ENCODE results near the gene PSMD13.

PSMD13 gene

DNA sequence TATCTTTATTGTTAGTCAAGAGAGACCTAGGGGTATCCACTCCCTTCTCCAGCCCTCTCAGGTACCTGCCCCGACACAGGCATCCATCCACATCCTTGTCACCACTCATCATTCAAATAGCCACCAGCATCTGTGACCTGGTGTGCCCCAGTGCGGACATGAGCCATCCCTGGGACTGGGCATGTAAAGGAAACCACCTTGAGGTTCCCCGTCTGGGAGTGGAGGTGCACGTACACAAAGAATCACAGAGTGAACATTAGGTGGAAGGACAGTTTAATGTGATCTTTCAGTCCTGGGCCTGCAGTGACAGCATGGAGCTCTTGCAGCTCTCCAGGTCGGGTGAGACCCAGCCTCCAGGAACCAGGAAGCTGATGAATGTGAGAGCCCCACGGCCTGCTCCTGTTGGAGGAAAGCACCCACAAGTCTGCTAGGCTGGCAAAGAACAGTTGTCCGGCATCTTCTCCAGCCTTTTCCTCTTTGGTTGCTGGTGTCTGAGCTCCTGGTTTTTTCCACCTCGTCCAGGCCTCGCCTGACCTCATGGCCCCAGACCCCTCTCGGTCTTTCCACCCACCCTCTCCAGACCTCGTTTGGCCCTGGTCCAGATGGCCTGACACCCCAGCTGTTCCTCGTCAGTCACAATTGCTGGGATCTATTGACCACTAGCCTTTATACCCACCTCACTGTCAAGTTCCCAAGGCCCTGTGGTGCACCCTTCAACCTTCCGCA is 16.5 kb downstream of the PSMD13 start:
- DNase-seq (ENCODE audit: low read depth): no peak
- TF ChIP-seq, protein P1, sequence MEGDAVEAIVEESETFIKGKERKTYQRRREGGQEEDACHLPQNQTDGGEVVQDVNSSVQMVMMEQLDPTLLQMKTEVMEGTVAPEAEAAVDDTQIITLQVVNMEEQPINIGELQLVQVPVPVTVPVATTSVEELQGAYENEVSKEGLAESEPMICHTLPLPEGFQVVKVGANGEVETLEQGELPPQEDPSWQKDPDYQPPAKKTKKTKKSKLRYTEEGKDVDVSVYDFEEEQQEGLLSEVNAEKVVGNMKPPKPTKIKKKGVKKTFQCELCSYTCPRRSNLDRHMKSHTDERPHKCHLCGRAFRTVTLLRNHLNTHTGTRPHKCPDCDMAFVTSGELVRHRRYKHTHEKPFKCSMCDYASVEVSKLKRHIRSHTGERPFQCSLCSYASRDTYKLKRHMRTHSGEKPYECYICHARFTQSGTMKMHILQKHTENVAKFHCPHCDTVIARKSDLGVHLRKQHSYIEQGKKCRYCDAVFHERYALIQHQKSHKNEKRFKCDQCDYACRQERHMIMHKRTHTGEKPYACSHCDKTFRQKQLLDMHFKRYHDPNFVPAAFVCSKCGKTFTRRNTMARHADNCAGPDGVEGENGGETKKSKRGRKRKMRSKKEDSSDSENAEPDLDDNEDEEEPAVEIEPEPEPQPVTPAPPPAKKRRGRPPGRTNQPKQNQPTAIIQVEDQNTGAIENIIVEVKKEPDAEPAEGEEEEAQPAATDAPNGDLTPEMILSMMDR (IDR thresholded peaks at IDR 0.05; ENCODE audit: control insufficient read depth, extremely low read depth, insufficient read depth): no peak
- no peak overlapping the region for H3K4me3 ChIP-seq (ENCODE audit: low read depth, low read length)

DNA sequence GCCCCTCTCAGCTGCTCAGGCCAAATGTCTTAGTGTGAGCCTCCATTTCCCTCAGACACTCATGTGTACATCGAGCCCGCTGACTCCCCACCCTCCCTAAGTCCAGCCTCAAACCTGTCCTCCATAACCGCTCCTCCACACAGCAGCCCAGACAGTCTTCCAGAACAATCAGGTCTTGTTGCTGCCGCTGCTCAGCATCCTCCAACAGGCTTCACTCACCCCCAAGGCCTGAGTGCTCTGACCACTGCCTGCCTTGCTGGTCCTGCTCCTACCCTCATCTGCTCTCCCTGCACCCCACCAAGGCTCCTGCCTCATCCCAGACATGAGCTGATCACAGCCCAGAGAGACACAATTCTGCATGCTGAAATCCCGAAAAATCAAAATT is 17.1 kb downstream of the PSMD13 start:
- TF ChIP-seq, protein P1 (IDR thresholded peaks at IDR 0.05; ENCODE audit: control insufficient read depth, extremely low read depth, insufficient read depth): no peak

DNA sequence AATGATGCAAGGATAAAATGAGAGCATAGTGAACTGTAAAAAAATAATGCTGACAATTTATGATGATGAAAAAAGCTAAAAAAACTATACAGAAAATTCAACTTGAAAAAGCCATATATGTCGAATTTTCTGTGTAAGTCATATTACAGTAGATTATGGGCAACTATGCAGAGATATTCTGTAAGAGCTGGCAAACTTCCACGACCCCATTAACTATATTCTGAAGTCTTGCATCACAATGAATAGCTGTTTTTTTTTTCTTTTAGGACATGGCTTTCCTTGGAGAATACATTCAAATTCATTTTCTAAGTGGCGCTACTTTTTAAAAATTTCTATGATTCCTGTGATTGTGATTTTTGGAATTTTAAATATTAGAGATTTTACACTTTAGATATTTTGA is 18.4 kb downstream of the PSMD13 start:
- no peak for DNase-seq (ENCODE audit: low read depth)
- no peak overlapping the region for H3K4me3 ChIP-seq (ENCODE audit: low read depth, low read length)
- TF ChIP-seq, protein P1 (IDR thresholded peaks at IDR 0.05; ENCODE audit: control insufficient read depth, extremely low read depth, insufficient read depth): no peak

More for the DNA sequence above, 17.1 kb downstream of the PSMD13 start:
- no peak overlapping the region for H3K4me3 ChIP-seq (ENCODE audit: low read depth, low read length)
- no peak for DNase-seq (ENCODE audit: low read depth)

DNA sequence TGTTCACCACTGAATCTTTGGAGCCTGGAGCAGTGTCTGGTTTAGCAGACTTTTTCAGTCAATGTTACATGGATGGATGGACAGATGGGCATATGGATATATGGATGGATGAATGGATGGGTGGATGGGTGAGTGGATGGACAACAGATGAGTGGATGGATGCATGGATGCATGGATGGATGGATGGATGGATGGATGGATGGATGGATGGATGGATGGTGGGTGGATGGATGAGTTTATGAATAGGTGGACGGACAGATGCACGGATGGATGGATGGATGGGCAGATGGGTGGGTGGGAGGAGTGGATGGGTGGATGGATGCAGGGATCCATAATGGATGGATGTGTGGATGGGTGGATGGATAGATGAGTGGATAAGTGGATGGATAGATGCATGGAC is 19.0 kb downstream of the PSMD13 start:
- H3K4me3 ChIP-seq (ENCODE audit: low read depth, low read length): no peak overlapping the region
- TF ChIP-seq, protein P1 (IDR thresholded peaks at IDR 0.05; ENCODE audit: control insufficient read depth, extremely low read depth, insufficient read depth): no peak

DNA sequence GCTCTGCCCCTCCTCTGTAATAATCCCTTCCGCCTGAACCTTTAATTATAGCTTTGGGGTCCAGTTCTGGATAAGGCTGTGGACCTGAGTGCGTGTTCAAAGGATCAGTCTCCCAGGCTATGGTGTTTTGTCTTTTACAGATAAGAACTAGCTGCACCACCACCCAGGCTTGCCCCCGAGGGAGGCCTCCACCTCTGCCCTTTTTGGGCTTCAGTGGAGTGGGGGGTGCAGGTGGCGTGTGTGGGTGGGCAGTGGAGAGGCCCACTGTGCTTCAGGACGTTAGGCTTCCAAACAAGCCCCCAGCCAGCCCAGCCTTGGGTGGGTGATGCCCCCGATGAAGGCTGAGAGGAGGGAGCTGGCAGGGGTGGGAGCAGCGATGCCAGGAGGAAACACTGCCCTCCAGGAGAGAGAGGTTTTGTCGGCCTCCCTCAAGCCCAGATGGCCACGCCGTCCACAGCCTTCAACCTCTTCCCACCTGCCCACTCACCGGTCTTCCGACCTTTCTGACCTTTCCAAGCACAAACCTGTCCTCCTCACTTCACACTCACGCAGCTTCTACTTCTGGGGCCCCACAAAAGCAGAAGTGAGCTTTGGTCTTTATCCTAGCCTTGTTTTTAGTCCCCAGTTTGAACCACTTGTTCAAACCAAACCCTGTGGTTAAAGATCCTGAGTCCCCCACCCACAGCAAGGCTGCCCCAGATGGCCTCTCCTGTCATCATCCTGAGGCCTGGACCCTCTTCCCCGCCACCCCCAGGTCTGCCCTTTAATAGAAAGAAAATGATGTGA is 20.4 kb downstream of the PSMD13 start:
- TF ChIP-seq, protein P1 (IDR thresholded peaks at IDR 0.05; ENCODE audit: control insufficient read depth, extremely low read depth, insufficient read depth): no peak
- no peak overlapping the region for H3K4me3 ChIP-seq (ENCODE audit: low read depth, low read length)
- no peak for DNase-seq (ENCODE audit: low read depth)

More for the DNA sequence above, 19.0 kb downstream of the PSMD13 start:
- no peak for DNase-seq (ENCODE audit: low read depth)

DNA sequence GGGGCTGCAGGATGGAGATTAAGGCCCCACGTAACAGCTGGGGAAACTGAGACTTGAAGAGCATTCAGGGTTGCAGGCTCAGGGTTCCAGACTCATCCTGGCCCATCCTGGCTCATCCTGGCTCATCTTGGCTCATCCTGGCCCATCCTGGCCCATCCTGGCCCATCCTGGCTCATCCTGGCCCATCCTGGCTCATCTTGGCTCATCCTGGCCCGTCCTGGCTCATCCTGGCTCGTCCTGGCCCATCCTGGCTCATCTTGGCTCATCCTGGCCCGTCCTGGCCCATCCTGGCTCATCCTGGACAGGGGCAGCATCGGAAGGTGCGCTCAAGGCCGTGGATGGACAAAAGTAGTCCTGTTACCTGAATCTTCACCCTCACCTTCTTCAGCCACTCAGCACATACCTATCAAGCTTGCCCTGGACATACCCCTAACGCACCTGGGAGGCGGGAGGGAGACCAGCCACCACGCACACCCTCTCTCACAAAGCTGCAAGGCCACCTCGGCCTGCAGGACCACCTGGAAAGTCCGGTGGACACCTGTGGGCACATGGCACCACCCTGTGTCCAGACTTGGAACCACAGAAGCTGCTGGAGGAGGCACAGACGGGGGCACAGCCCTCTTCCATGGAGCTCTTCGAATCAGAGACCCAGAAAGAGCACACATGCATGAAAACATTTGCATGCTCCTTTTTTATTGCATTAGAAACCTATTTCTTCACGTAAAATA is 21.2 kb downstream of the PSMD13 start:
- no peak for DNase-seq (ENCODE audit: low read depth)
- TF ChIP-seq, protein P1 (IDR thresholded peaks at IDR 0.05; ENCODE audit: control insufficient read depth, extremely low read depth, insufficient read depth): peak; percentile 52
- no peak overlapping the region for H3K4me3 ChIP-seq (ENCODE audit: low read depth, low read length)

Data from LNCaP clone FGC (cell line).